Measurements from ENCODE around the gene HNRNPAB. TPM values are rescaled to one million over a fixed set of nuclear protein-coding genes. Genes with fewer than 3 reads are reported as not detected.
A peak's percentile ranks its signal among the peaks of the same experiment; 100 is the strongest.

The HNRNPAB gene
- total RNA-seq, 1 experiment from 2014 or later, result 364 TPM

- peaks cover 7% of the 10 kb centered on the region for H3K36me3 Mint-ChIP-seq (ENCODE audit: insufficient read depth, unreplicated experiment)
- no peak for DNase-seq (ENCODE audit: unreplicated experiment)
- CTCF ChIA-PET, result interaction anchor here (0.6 to 2.4 kb wide), 9 partner anchors 10 to 389 kb away, joined by 3 to 9 read pairs (median 3); no protein-coding TSS in a partner anchor
- no peak overlapping the region for H3K4me3 Mint-ChIP-seq (ENCODE audit: unreplicated experiment)
- intact Hi-C loops (cut with micrococcal nuclease), result loop anchor here (2.0 kb wide), 1 partner anchor 315 kb away; no protein-coding TSS in a partner anchor
- no peak overlapping the region for H3K27ac Mint-ChIP-seq (ENCODE audit: low read depth, unreplicated experiment)
- H3K4me1 Mint-ChIP-seq (ENCODE audit: insufficient read depth, unreplicated experiment), result peaks cover 43% of the 10 kb centered on the region
- no TSS peak for BruUV-seq (replicated peaks)
- no peaks in the 10 kb centered on the region for H3K27me3 Mint-ChIP-seq (ENCODE audit: insufficient read depth, unreplicated experiment)
- no peaks in the 10 kb centered on the region for H3K9me3 Mint-ChIP-seq (ENCODE audit: unreplicated experiment)
- POLR2A ChIA-PET, result interaction anchor here (0.8 kb wide), 1 partner anchor 316 kb away, joined by 3 read pairs; no protein-coding TSS in a partner anchor
- no peak for TF ChIP-seq CTCF (IDR thresholded peaks at IDR 0.05; ENCODE audit: unreplicated experiment)
Observed at GRCh38 chr5:178236126-178236525, 31.8 kb downstream of the HNRNPAB start.

GRCh38 chr5:178236679-178237078 lies 32.3 kb downstream of the HNRNPAB start:
- no peak for DNase-seq (ENCODE audit: unreplicated experiment)

GRCh38 chr5:178237431-178238312 lies 33.3 kb downstream of the HNRNPAB start:
- H3K4me3 Mint-ChIP-seq (ENCODE audit: unreplicated experiment), result peak overlapping the region; percentile 36
- intact Hi-C loops (cut with micrococcal nuclease), result loop anchor here (2.0 kb wide), 1 partner anchor 313 kb away; no protein-coding TSS in a partner anchor
- CTCF ChIA-PET, result interaction anchor here (0.6 to 1.9 kb wide), 7 partner anchors 11 to 313 kb away, joined by 3 to 6 read pairs (median 3); no protein-coding TSS in a partner anchor
- H3K9me3 Mint-ChIP-seq (ENCODE audit: unreplicated experiment), result no peaks in the 10 kb centered on the region
- peak; percentile 89 for DNase-seq (ENCODE audit: unreplicated experiment)
- POLR2A ChIA-PET, result interaction anchor here (0.7 to 1.9 kb wide), 9 partner anchors 10 to 390 kb away, joined by 3 to 7 read pairs (median 3); partner anchors contain the start of gene CLK4
- no peaks in the 10 kb centered on the region for H3K27me3 Mint-ChIP-seq (ENCODE audit: insufficient read depth, unreplicated experiment)
- H3K27ac Mint-ChIP-seq (ENCODE audit: low read depth, unreplicated experiment), result peak overlapping the region; percentile 85
- BruUV-seq (replicated peaks), result no TSS peak
- peaks cover 40% of the 10 kb centered on the region for H3K4me1 Mint-ChIP-seq (ENCODE audit: insufficient read depth, unreplicated experiment)
- TF ChIP-seq CTCF (IDR thresholded peaks at IDR 0.05; ENCODE audit: unreplicated experiment), result no peak
- H3K36me3 Mint-ChIP-seq (ENCODE audit: insufficient read depth, unreplicated experiment), result no peaks in the 10 kb centered on the region

More at GRCh38 chr5:178236679-178237078, 32.3 kb downstream of the HNRNPAB start:
- no peak for TF ChIP-seq CTCF (IDR thresholded peaks at IDR 0.05; ENCODE audit: unreplicated experiment)
- H3K4me1 Mint-ChIP-seq (ENCODE audit: insufficient read depth, unreplicated experiment), result peaks cover 40% of the 10 kb centered on the region
- peaks cover 3% of the 10 kb centered on the region for H3K36me3 Mint-ChIP-seq (ENCODE audit: insufficient read depth, unreplicated experiment)
- no peaks in the 10 kb centered on the region for H3K27me3 Mint-ChIP-seq (ENCODE audit: insufficient read depth, unreplicated experiment)
- no peaks in the 10 kb centered on the region for H3K9me3 Mint-ChIP-seq (ENCODE audit: unreplicated experiment)
- no peak overlapping the region for H3K4me3 Mint-ChIP-seq (ENCODE audit: unreplicated experiment)
- intact Hi-C loops (cut with micrococcal nuclease), result loop anchor here (2.0 kb wide), 1 partner anchor 314 kb away; no protein-coding TSS in a partner anchor
- ChIA-PET CTCF (interaction anchor here (0.6 to 2.4 kb wide), 8 partner anchors 10 to 388 kb away, joined by 3 to 9 read pairs (median 3); no protein-coding TSS in a partner anchor), POLR2A (interaction anchor here (0.8 to 1.9 kb wide), 2 partner anchors 30 to 316 kb away, joined by 3 to 7 read pairs; no protein-coding TSS in a partner anchor)
- H3K27ac Mint-ChIP-seq (ENCODE audit: low read depth, unreplicated experiment), result peak overlapping the region; percentile 85
- BruUV-seq (replicated peaks), result no TSS peak

GRCh38 chr5:178238313-178238635 lies 33.9 kb downstream of the HNRNPAB start:
- no TSS peak for BruUV-seq (replicated peaks)
- Mint-ChIP-seq H3K4me3 (ENCODE audit: unreplicated experiment) (no peak overlapping the region), H3K36me3 (ENCODE audit: insufficient read depth, unreplicated experiment) (no peaks in the 10 kb centered on the region), H3K4me1 (ENCODE audit: insufficient read depth, unreplicated experiment) (peaks cover 40% of the 10 kb centered on the region), H3K27ac (ENCODE audit: low read depth, unreplicated experiment) (no peak overlapping the region), H3K27me3 (ENCODE audit: insufficient read depth, unreplicated experiment) (no peaks in the 10 kb centered on the region), H3K9me3 (ENCODE audit: unreplicated experiment) (no peaks in the 10 kb centered on the region)
- CTCF ChIA-PET, result interaction anchor here (1.0 to 1.9 kb wide), 2 partner anchors 15 to 312 kb away, joined by 3 to 6 read pairs; no protein-coding TSS in a partner anchor
- no peak for DNase-seq (ENCODE audit: unreplicated experiment)
- intact Hi-C loops (cut with micrococcal nuclease), result no loop called here
- no peak for TF ChIP-seq CTCF (IDR thresholded peaks at IDR 0.05; ENCODE audit: unreplicated experiment)
- POLR2A ChIA-PET, result interaction anchor here (1.0 to 1.9 kb wide), 4 partner anchors 12 to 366 kb away, joined by 3 to 7 read pairs (median 4); no protein-coding TSS in a partner anchor
